Suppressor macrophage (primary cell): ENCODE results near the gene CPOX.

ENCODE experiments used
- DNase-seq, 4 experiments: peaks; one replicate each; pipeline ENCODE4 v3.0.0-alpha.2; 2020 to 2022

CPOX gene

GRCh38 chr3:98534168-98534567 is 59.2 kb downstream of the CPOX start:
- DNase-seq: no peak

- peak in 1 of 4 experiments; percentile 3 for DNase-seq
Observed at GRCh38 chr3:98532709-98533571, 60.5 kb downstream of the CPOX start.

GRCh38 chr3:98532275-98532637 is 61.2 kb downstream of the CPOX start:
- no peak for DNase-seq

GRCh38 chr3:98531622-98532274 is 61.7 kb downstream of the CPOX start, which contains the start of gene GPR15:
Gene GPR15, plus strand, starts transcription at chr3:98531978. Its CDS starts 56 bp downstream, at chr3:98532034.
- no peak for DNase-seq

GRCh38 chr3:98530676-98531075 is 62.7 kb downstream of the CPOX start:
- no peak for DNase-seq

- peak in 3 of 4 experiments; percentile 16 to 31 (median 20) for DNase-seq
Observed at GRCh38 chr3:98529856-98530459, 63.5 kb downstream of the CPOX start.
